Pancreas (tissue), 10 donors: Measurements from ENCODE around the gene ASCC3. TPM values are rescaled to one million over a fixed set of nuclear protein-coding genes. Genes with fewer than 3 reads are reported as not detected.

Source experiments
- ATAC-seq, 4 donors: fragments of 200-7000 bp; cut with Tn5 transposase; one replicate each; pipeline versions ENCODE4 v1.8.0 to v1.9.1; 2020; ENCODE audit warnings: mild to moderate bottlenecking in 4 of 4, moderate library complexity in 4 of 4
- DNase-seq, 6 donors: peaks; one replicate each; pipeline ENCODE4 v3.0.0-alpha.2; 2020
- FAIRE-seq: peaks from 2 replicates; lab custom pipeline; 2012; peaks lifted over from hg19 to GRCh38; lab: Jason Lieb, UNC
- H3K27ac ChIP-seq, 4 donors: fragments of 200-600 bp; sonication (generic); 1 replicate in 3 of 4; 2 replicates in 1 of 4; pipeline versions ENCODE4 v1.5.0 to v1.8.0; 2020
- H3K27me3 ChIP-seq, 4 donors: fragments of 200-600 bp; one replicate each; pipeline ENCODE4 v1.8.0; 2021
- H3K36me3 ChIP-seq, 3 donors: fragments of 200-600 bp; sonication (generic) in 1 of 3; one replicate each; pipeline versions ENCODE4 v1.5.0 to v1.8.0; 2020 to 2021
- H3K4me1 ChIP-seq, 3 donors: fragments of 200-600 bp; one replicate each; pipeline ENCODE4 v1.8.0; 2021
- H3K4me3 ChIP-seq, 4 donors: fragments of 200-600 bp; sonication (generic) in 2 of 4; one replicate each; pipeline versions ENCODE4 v1.5.0 to v1.8.0; 2020 to 2021
- H3K9me3 ChIP-seq, 4 donors: fragments of 200-600 bp; one replicate each; pipeline ENCODE4 v1.8.0; 2021
- CTCF ChIP-seq, 4 donors: fragments of 200-600 bp; sonication (generic) in 3 of 4; IDR thresholded peaks; one replicate each; pipeline versions ENCODE4 v1.5.0 to v1.8.0; 2021; ENCODE audit warnings: antibody characterized with exemption in 4 of 4
- WGBS, 2 donors: extraction: QIAGEN DNeasy Blood & Tissue Kit; methylation state at CpG; one replicate each; pipeline ENCODE4 v1.1.7; 2013; 5-methylcytosine and 5-hydroxymethylcytosine counted together
- intact Hi-C, 3 donors: fragments of 100-400 bp; cut with DNase I; formaldehyde crosslinking; loops; one replicate each; pipeline versions ENCODE4 v1.11.1 to v1.14.2; 2022
- polyA plus RNA-seq, 2 donors: library from polyadenylated mRNA; stranded (reverse); fragments of 200-250 nt; gene quantifications; one replicate each; pipeline ENCODE4 v1.2.3, GENCODE V29; 2013
- total RNA-seq, 6 donors: library from RNA; stranded (reverse); fragmentation: NEBNext Ultra II Directional in 4 of 6; extraction: Animal tissue kit (Norgen Biotek cat#: 25700) in 4 of 6; gene quantifications; one replicate each; pipeline versions ENCODE4 v1.2.1 to v1.2.4, GENCODE V29; 2021 to 2023
- donor health status: healthy with polysubstance abuse.
- donor health status: DM: no; HTN: no; CAD: no; lungs with moderate emphysema.
- donor health status: DM: no; HTN: no; CAD: no.
- donor health status: control.
- donor health status: control.
- donor health status: Bipolar disorder and iron deficiency.
- donor health status: DM: yes; HTN: yes; CAD: no.
- donor health status: DM: no; HTN: no; CAD: no.
- donor health status: DM: no; HTN: no; CAD: no.
- donor health status: DM: yes; HTN: yes; CAD: no.

ASCC3 gene
- total and polyA plus RNA-seq, 8 donors: 4.4 to 20.3 (median 13.4) TPM

GRCh38 chr6:100803264-100804045, 77.7 kb downstream of the ASCC3 start:
- H3K27ac ChIP-seq: no peak overlapping the region
- intact Hi-C loops: no loop called here
- H3K4me1 ChIP-seq: peaks cover 0 to 3% (median 0%) of the 10 kb centered on the region in 3 donors
- H3K27me3 ChIP-seq: no peaks in the 10 kb centered on the region
- no peaks in the 10 kb centered on the region for H3K9me3 ChIP-seq
- TF ChIP-seq CTCF (IDR thresholded peaks at IDR 0.05): no peak
- 87 to 89% methylated on average over 4 of the region's 4 CpGs for WGBS, 2 donors
- DNase-seq (no peak), ATAC-seq (no peak), FAIRE-seq (no peak)
- no peak overlapping the region for H3K4me3 ChIP-seq
- no peaks in the 10 kb centered on the region for H3K36me3 ChIP-seq

GRCh38 chr6:100801036-100801435, 80.1 kb downstream of the ASCC3 start:
- H3K4me1 ChIP-seq: peaks cover 0 to 3% (median 0%) of the 10 kb centered on the region in 3 donors
- H3K27me3 ChIP-seq: no peaks in the 10 kb centered on the region
- FAIRE-seq: no peak
- intact Hi-C loops: no loop called here
- no peak for DNase-seq
- H3K36me3 ChIP-seq: no peaks in the 10 kb centered on the region
- ATAC-seq: no peak
- no peaks in the 10 kb centered on the region for H3K9me3 ChIP-seq
- 82 to 88% methylated on average over 1 of the region's 1 CpG for whole genome bisulfite sequencing, 2 donors
- no peak overlapping the region for H3K27ac ChIP-seq
- no peak overlapping the region for H3K4me3 ChIP-seq
- no peak for TF ChIP-seq CTCF (IDR thresholded peaks at IDR 0.05)

- Histone ChIP-seq H3K36me3 (no peaks in the 10 kb centered on the region), H3K27ac (no peak overlapping the region), H3K27me3 (no peaks in the 10 kb centered on the region), H3K4me1 (no peaks in the 10 kb centered on the region), H3K4me3 (no peak overlapping the region), H3K9me3 (no peaks in the 10 kb centered on the region)
- DNase-seq: no peak
- FAIRE-seq: no peak
- WGBS, 2 donors: 93 to 96% methylated on average over 4 of the region's 4 CpGs
- intact Hi-C loops: no loop called here
- ATAC-seq: no peak
- no peak for TF ChIP-seq CTCF (IDR thresholded peaks at IDR 0.05)
Observed at GRCh38 chr6:100796049-100796823, 84.9 kb downstream of the ASCC3 start.

GRCh38 chr6:100790084-100790483, 91.0 kb downstream of the ASCC3 start:
- Histone ChIP-seq H3K4me3 (no peak overlapping the region), H3K4me1 (no peaks in the 10 kb centered on the region), H3K9me3 (no peaks in the 10 kb centered on the region), H3K27me3 (no peaks in the 10 kb centered on the region), H3K36me3 (no peaks in the 10 kb centered on the region), H3K27ac (no peak overlapping the region)
- TF ChIP-seq CTCF (IDR thresholded peaks at IDR 0.05): no peak
- FAIRE-seq (no peak), ATAC-seq (no peak), DNase-seq (no peak)
- intact Hi-C loops: no loop called here
- WGBS, 2 donors: 91 to 93% methylated on average over 2 of the region's 2 CpGs
